ENCODE measurements around the gene UST. TPM values are rescaled to one million over a fixed set of nuclear protein-coding genes. Genes with fewer than 3 reads are reported as not detected.
"Not testable (repeated sequence)": the region's sequence is repeated elsewhere in the genome, so short reads cannot be mapped to it uniquely, and the experiment has no call there.

Gene UST
- total RNA-seq, 2 donors from 2014 or later, result 1.6 to 3.0 TPM

DNA sequence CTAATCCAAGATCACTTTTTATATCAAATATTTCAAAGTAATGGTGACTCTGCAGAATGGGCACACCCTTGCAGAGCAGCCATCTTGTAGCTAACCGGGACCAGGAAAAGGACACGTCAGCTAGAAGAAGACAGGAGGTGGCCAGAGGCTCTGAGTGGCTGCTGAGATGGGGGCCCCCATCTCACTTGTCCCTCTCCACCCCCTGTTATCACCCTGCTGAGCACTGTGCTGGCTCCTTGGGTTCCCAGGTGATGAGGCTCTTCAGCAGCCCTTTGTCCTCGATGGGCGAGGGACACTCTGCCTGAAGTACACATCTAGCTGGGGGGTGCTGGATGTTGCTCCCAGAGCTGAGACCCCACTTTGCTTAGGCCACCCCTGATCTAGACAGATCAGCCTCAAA lies 126.3 kb downstream of the UST start:
- Mint-ChIP-seq H3K4me1 (ENCODE audit: low read depth in 2 of 2) (peaks cover 35% of the 10 kb centered on the region in 2 donors), H3K4me3 (no peak overlapping the region), H3K27me3 (no peaks in the 10 kb centered on the region), H3K27ac (no peak overlapping the region), H3K9me3 (no peaks in the 10 kb centered on the region), H3K36me3 (no peaks in the 10 kb centered on the region)
- DNase-seq (ENCODE audit: low spot score), result no peak
- no peak for ATAC-seq

DNA sequence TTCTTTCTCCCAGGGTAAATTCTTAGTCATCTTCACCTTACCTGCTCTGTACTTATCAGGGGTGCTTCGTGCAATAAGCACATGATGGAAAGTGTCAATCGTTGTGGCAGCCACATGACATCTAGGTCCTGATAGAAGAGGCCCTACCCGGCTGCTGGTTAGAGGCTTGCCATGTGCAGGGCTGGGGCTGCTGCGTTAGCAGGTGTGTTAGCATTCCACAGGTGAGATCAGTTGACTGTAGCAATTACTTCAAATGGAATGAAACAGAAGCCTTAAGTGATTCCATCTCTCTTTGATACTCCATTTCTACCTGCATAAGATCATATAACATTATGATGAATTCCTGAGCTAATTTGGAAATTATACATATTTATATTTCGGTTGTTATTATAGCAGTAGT lies 127.0 kb downstream of the UST start:
- no peaks in the 10 kb centered on the region for H3K9me3 Mint-ChIP-seq
- H3K4me1 Mint-ChIP-seq (ENCODE audit: low read depth in 2 of 2), result peaks cover 35 to 38% of the 10 kb centered on the region in 2 donors
- no peaks in the 10 kb centered on the region for H3K36me3 Mint-ChIP-seq
- ATAC-seq (no peak), DNase-seq (ENCODE audit: low spot score) (no peak)
- H3K4me3 Mint-ChIP-seq, result no peak overlapping the region
- no peak overlapping the region for H3K27ac Mint-ChIP-seq
- no peaks in the 10 kb centered on the region for H3K27me3 Mint-ChIP-seq

DNA sequence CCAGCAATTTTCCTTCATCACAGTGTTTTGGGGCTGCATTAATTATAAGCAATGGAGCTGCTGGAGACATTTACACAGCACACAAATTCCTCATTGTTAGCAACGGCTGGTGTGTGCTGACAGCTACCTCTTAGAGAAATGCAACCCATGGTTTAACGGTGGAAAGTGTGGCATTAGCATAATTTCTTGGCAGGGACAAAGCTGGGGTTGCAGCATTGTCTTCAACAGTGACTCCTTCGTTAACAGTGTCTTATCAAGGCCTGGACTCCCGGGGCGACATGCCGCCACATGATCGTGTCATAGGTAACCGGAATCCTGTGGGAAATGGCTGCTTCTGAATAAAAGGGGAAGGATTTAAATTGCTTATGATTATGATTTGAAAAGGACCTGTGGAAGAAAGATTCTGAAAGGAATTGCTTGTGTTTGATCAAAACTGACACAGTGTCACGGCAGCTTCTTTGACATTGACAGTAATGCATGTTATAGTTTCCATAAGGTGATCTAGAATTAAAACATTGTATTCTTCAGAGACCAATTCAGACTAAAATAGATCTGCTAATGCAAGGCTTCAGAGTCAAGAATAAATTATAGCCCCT lies 128.0 kb downstream of the UST start:
- H3K36me3 Mint-ChIP-seq, result no peaks in the 10 kb centered on the region
- no peaks in the 10 kb centered on the region for H3K27me3 Mint-ChIP-seq
- DNase-seq (ENCODE audit: low spot score) (no peak), ATAC-seq (no peak)
- peaks cover 26 to 34% of the 10 kb centered on the region in 2 donors for H3K4me1 Mint-ChIP-seq (ENCODE audit: low read depth in 2 of 2)
- H3K27ac Mint-ChIP-seq, result no peak overlapping the region
- H3K9me3 Mint-ChIP-seq, result no peaks in the 10 kb centered on the region
- no peak overlapping the region for H3K4me3 Mint-ChIP-seq

DNA sequence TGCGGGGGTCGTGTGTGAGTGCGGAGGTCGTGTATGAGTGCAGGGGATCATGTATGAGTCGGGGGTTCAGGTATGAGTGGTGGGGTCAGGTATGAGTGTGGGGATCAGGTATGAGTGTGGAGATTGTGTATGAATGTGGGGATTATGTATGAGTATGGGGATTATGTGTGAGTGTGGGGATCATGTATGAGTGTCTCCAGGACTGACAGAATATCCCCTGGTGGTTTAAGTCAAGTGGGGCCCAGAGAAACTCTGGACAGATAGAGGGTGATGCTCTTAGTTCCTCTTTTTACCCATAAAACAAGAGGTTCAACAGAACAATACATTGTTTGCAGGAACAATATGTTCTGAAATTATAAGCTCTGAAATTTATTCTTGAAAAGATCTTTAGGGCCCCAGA lies 131.9 kb downstream of the UST start:
- H3K27me3 Mint-ChIP-seq, result no peaks in the 10 kb centered on the region
- no peaks in the 10 kb centered on the region for H3K9me3 Mint-ChIP-seq
- DNase-seq (ENCODE audit: low spot score) (no peak), ATAC-seq (peak in 1 of 2 donors; percentile 43)
- peaks cover 13 to 18% of the 10 kb centered on the region in 2 donors for H3K4me1 Mint-ChIP-seq (ENCODE audit: low read depth in 2 of 2)
- no peak overlapping the region for H3K27ac Mint-ChIP-seq
- H3K4me3 Mint-ChIP-seq, result no peak overlapping the region
- no peaks in the 10 kb centered on the region for H3K36me3 Mint-ChIP-seq

DNA sequence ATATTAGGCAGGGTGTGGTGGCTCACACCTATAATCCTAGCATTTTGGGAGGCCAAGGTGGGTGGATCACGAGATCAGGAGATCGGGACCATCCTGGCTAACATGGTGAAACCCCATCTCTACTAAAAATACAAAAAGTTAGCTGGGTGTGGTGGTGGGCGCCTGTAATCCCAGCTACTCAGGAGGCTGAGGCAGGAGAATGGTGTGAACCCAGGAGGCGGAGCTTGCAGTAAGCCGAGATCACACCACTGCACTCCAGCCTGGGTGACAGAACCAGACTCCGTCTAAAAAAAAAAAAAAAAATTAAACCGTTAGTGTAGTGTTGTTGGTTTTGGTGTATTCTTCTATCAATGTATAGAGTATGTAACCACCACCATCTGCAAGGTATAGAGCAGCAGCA lies 133.9 kb downstream of the UST start:
- H3K27ac Mint-ChIP-seq; H3K9me3 Mint-ChIP-seq; H3K4me3 Mint-ChIP-seq; H3K36me3 Mint-ChIP-seq; ATAC-seq; DNase-seq (ENCODE audit: low spot score); H3K27me3 Mint-ChIP-seq: not testable (repeated sequence)
- peaks cover 13 to 18% of the 10 kb centered on the region in 2 donors for H3K4me1 Mint-ChIP-seq (ENCODE audit: low read depth in 2 of 2)

DNA sequence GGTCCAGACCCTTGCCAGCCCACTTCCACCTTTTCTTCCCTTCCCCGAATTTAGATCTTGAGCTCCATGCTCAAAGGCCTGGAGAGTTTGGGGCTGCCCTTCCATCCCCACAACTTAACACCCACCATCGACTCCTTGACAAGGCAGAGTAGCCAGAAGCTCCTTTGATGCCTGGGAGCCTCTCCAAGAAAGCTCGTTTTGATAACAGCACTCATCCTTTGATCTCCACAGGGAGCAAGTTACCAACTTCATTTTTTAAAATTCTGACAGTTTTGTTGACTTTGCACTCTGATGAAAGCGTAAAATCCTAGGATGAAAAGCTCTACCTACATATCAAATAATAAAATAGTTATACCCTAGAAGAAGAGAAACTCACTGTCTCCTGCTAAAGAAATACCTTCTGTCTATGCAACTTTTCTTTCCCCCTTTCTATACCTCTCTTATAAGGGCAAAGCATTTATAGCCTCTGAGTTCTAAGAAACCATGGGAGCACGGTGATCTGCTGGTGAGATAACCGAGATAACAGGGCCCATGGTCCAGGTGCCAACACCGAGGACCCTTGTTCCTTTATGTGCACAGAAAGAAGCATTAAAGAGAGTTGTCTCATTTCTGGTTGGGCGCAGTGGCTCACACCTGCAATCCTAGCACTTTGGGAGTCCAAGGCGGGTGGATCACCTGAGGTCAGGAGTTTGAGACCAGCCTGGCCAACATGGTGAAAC lies 134.9 kb downstream of the UST start:
- ATAC-seq (no peak), DNase-seq (ENCODE audit: low spot score) (no peak)
- H3K9me3 Mint-ChIP-seq, result no peaks in the 10 kb centered on the region
- peaks cover 13 to 15% of the 10 kb centered on the region in 2 donors for H3K4me1 Mint-ChIP-seq (ENCODE audit: low read depth in 2 of 2)
- H3K27me3 Mint-ChIP-seq, result no peaks in the 10 kb centered on the region
- H3K4me3 Mint-ChIP-seq, result no peak overlapping the region
- H3K27ac Mint-ChIP-seq, result peak overlapping the region in 1 of 2 donors; percentile 46
- H3K36me3 Mint-ChIP-seq, result no peaks in the 10 kb centered on the region

DNA sequence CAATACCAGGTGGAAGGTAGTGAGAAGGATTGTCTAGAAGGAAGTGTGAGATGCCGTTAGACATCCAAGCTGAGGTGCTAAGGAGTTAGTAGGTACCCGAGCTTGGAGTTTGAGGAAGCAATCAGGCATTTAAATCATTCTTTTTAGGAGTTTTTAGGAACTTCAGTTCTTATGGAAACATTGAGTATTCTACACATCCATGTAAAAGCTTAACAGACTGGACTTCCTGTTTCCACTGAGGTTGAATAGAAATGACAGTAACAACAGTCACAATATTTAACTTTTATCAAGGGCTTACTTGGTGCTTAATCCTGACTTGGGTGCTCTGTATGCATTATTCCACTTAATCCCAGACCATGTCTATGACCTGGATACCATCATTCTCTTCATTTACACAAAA lies 136.4 kb downstream of the UST start:
- DNase-seq (ENCODE audit: low spot score) (no peak), ATAC-seq (no peak)
- Mint-ChIP-seq H3K4me3 (no peak overlapping the region), H3K36me3 (no peaks in the 10 kb centered on the region), H3K9me3 (no peaks in the 10 kb centered on the region), H3K27ac (no peak overlapping the region), H3K4me1 (ENCODE audit: low read depth in 2 of 2) (peaks cover 10 to 16% of the 10 kb centered on the region in 2 donors), H3K27me3 (no peaks in the 10 kb centered on the region)

DNA sequence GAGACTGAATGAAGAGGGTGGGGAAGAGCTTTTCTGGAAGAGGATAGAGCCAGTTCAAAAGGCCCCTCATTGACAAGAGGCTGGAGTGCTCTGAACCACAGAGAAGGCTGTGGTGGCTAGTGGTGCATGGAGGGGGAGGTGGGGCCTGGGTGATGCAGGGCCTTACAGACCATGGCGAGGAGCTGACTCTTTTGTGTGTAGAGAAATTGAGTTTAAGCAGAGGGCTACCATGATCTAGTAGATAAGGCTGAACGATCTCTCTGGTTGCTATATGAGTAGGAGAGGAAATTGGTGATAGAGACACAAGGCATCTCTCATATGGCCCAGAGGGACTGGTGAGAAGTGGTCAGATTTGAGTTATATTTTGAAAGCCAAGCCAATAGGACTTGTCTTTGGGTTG lies 137.6 kb downstream of the UST start:
- DNase-seq (ENCODE audit: low spot score), result no peak
- Mint-ChIP-seq H3K27ac (no peak overlapping the region), H3K4me3 (no peak overlapping the region), H3K9me3 (no peaks in the 10 kb centered on the region), H3K36me3 (no peaks in the 10 kb centered on the region), H3K27me3 (no peaks in the 10 kb centered on the region), H3K4me1 (ENCODE audit: low read depth in 2 of 2) (peaks cover 5 to 14% of the 10 kb centered on the region in 2 donors)
- ATAC-seq, result no peak

DNA sequence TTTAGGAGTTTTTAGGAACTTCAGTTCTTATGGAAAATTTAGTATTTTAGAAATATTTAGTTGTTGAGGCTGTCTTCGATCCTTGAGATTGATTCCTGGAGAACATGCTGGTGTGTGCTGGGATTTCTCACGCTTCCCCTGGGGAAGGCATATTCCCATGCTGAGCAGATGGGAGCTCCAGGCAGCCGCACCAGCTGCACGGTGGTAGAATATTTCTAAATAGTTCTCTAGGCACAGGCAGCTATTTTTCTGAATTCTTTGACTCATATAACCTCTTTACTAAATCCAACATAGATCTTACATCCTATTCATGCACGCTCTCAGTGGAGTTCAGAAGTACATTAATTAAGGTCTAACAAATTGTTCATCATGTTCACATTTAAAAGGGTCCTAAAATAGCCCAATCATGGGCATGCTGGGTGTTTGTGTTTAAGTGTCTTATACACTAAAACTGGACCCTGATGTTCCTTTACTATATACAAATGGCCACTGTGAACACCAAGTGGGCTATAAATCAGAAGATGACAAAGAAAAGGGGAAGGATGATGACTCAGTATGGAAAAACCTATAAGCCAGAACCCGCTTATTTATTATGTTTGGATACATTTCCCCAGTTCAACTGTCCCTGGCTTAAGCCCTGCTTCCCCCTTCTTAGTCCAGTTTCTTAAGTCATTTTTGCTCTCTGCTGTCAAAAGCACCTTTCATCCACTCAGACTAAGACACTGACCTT lies 138.5 kb downstream of the UST start:
- DNase-seq (ENCODE audit: low spot score) (no peak), ATAC-seq (no peak)
- Mint-ChIP-seq H3K27me3 (no peaks in the 10 kb centered on the region), H3K9me3 (no peaks in the 10 kb centered on the region), H3K27ac (no peak overlapping the region), H3K4me1 (ENCODE audit: low read depth in 2 of 2) (peaks cover 9 to 14% of the 10 kb centered on the region in 2 donors), H3K4me3 (no peak overlapping the region), H3K36me3 (no peaks in the 10 kb centered on the region)

DNA sequence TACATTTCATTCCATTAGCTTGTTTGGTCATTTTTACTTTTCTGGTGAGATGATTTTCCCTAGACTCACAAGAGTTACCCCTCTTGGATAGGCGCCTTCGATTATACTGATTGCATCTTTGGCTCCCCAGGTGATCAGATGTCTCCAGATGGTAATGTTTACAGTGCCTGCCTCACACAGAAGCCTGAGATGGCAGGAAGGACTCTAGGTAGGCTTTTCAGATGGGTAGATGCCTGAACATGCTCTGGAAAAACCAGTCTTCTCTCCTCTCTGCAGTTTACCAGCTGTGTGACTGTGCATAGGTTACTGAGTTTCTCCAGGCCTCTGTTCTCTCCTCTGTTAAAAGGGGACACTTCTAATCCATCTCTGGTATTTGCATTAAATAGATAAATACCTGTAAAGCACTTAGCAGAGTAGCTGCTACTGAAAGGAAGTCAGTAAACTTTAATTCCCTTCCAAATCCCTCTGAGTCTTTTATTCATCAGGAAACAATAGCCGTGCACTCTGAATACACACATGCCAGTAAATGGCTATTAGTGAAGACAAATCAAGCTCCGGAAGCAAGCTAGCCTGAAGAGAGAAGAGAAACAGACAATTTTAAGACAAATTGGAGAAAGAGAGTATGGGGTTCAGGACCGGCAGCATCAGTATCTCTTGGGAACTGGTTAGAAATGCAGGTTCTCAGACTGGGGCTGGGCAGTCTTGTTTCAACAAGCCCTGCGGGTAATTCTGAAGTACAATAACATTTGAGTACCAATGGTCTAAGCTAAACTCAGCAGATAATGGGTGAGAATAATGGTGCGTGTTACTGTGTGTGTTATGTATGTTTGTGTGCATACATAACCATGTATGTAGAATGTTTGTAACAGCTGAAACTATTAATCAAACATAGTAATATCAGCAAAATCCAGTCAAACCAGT lies 139.4 kb downstream of the UST start:
- H3K36me3 Mint-ChIP-seq, result no peaks in the 10 kb centered on the region
- no peaks in the 10 kb centered on the region for H3K27me3 Mint-ChIP-seq
- no peaks in the 10 kb centered on the region for H3K9me3 Mint-ChIP-seq
- no peak overlapping the region for H3K27ac Mint-ChIP-seq
- DNase-seq (ENCODE audit: low spot score) (no peak), ATAC-seq (no peak)
- no peak overlapping the region for H3K4me3 Mint-ChIP-seq
- H3K4me1 Mint-ChIP-seq (ENCODE audit: low read depth in 2 of 2), result peaks cover 9 to 14% of the 10 kb centered on the region in 2 donors

DNA sequence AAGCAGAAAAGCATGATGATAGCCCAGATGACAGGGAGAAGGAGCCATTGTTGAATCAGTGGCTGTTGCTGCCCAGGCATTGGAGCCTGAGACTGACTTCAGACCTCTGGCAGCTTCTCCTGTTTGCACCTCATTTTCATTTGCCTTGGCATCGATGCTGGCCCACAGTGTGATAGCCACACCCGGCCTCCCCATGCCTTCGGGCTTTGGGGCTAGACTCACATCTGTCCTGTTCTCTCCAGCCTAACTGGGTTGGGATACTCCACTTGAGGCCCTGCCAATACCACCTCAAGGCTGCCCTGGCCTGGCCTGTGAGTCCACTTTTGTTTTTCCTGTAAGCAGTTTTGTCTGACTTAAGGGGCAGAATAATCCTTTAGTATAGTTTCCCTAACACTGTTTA lies 140.4 kb downstream of the UST start:
- DNase-seq (ENCODE audit: low spot score), result no peak
- H3K36me3 Mint-ChIP-seq, result no peaks in the 10 kb centered on the region
- H3K27me3 Mint-ChIP-seq, result no peaks in the 10 kb centered on the region
- H3K4me1 Mint-ChIP-seq (ENCODE audit: low read depth in 2 of 2), result peaks cover 9 to 14% of the 10 kb centered on the region in 2 donors
- no peak overlapping the region for H3K4me3 Mint-ChIP-seq
- H3K9me3 Mint-ChIP-seq, result no peaks in the 10 kb centered on the region
- no peak overlapping the region for H3K27ac Mint-ChIP-seq
- no peak for ATAC-seq

DNA sequence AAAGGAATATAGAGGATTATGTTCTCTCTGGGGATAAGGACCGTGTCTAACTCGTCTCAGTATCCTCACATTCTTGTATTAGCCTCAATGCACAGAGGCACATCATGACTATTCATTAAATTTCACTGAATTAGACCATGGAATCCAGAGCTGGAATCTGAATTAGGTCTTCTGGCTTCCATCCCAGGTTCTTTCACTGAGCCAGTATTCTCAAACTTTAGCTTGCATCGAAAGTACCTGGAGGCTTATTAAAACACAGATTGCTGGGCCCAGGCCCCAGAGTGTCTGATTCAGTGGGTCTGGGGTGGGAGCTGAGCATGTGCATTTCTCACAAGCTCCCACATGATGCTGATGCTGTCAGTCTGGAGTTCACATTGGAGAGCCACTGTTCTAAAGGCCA lies 142.0 kb downstream of the UST start:
- Mint-ChIP-seq H3K27me3 (no peaks in the 10 kb centered on the region), H3K4me1 (ENCODE audit: low read depth in 2 of 2) (peaks cover 4 to 10% of the 10 kb centered on the region in 2 donors), H3K36me3 (no peaks in the 10 kb centered on the region), H3K27ac (no peak overlapping the region), H3K4me3 (no peak overlapping the region), H3K9me3 (no peaks in the 10 kb centered on the region)
- ATAC-seq, result no peak
- no peak for DNase-seq (ENCODE audit: low spot score)

DNA sequence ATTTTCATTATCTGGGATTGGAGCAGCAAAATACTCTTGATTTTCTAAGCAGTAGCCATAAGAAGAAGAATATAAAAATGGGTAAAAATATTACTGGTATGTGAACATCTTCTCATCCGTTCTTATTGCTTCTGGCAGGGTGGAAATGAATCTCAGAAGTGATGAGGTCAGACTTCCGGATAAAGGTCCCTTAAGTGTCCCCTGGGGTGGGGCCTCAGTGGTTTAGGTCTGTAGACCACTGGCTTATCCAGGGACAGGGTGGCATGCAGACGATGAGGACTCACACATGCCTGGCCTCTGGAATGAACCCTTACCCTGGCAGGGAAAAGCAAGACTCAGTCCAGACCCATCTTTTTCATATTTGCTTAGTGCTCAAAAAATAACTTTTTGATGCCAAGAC lies 143.3 kb downstream of the UST start:
- H3K36me3 Mint-ChIP-seq, result no peaks in the 10 kb centered on the region
- DNase-seq (ENCODE audit: low spot score) (no peak), ATAC-seq (no peak)
- no peak overlapping the region for H3K4me3 Mint-ChIP-seq
- H3K27me3 Mint-ChIP-seq, result no peaks in the 10 kb centered on the region
- peaks cover 4 to 10% of the 10 kb centered on the region in 2 donors for H3K4me1 Mint-ChIP-seq (ENCODE audit: low read depth in 2 of 2)
- no peaks in the 10 kb centered on the region for H3K9me3 Mint-ChIP-seq
- no peak overlapping the region for H3K27ac Mint-ChIP-seq

Data from natural killer cell treated with Interleukin-12 subunit alpha and Interleukin-12 subunit beta and Interleukin-15 and Interleukin-18, amount 100 ng/mL, for 72 hours (primary cell).